Activated CD8-positive, alpha-beta memory T cell treated with anti-CD3 and anti-CD28 coated beads, Interleukin-2, amount 50 U/mL, for 24 hours (primary cell): ENCODE measurements around the gene MAD1L1.

Source experiments
- DNase-seq: peaks from one replicate; pipeline ENCODE4 v3.0.0-alpha.2; 2020; ENCODE audit errors: extremely low read depth

Gene MAD1L1

DNA sequence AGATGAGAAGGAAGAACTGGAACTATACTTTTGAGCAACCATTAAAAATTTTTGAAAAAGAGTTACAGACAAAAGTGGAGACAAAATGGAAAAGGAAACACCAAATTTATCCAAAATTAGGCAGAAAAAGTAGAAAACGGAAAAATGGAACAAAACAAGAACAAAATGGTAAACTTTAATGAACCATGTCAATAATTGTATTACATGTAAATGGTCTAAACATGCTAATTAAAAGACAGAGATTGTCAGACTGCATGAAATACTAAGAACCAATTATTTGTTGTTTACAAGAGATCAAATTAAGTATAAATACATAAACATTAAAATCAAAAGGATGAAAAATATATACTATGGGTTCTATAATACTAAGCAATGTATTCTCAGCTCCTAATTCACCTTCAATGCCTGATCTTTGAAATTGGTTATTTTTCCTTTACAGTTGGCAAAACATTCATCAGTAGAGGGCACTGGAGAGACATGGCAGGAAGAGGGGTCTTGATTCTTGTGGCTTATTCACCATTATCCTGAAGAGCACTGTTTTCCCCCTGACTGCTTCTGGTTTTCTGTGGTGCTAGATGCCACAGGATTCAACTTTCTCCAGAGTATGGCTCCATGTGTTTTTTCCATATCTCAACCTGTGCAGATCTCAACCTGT, 437.7 kb downstream of the MAD1L1 start:
- no peak for DNase-seq

DNA sequence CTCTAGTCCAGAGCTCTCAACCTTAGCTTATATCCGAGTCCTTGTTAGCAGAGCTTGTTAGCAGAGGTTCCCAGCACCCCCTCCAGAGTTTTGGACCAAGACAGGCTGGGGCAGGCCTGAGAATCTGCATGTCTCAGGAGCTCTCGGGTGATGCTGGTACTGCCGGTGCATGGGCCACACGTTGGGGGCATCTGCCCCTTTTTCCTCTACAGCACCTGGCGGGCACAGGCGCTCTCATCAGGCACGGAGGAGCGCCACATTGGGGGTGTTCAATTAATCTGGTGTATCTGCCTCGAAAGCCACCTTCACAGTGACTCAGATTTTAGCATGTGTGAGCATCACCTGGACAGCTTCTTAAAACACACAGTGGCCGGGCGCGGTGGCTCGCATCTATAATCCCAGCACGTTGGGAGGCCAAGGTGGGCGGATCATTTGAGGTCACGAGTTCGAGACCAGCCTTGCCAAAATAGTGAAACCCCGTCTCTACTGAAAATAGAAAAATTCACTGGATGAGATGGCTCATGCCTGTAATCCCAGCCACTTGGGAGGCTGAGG, 445.0 kb downstream of the MAD1L1 start:
- DNase-seq: no peak

DNA sequence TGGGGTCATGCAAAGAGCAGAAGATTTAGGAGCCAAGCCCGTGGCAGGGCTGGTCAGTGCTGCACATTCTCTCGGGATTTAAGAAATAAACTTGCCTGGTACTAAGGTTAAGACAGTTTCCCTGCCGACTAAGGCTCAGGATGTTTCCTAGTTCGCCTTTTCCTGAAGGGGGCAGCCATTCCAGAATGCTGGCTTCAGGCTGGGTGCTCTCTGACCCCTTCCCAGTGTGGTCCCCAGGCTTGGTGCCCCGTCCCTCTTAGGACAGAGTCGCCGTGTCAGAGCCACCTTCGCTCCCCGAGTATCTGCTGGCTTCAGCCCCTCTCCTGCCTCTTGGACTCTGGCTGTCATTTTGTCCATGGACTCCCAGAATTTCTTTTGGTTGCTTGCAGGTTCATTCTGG, 445.5 kb downstream of the MAD1L1 start:
- no peak for DNase-seq

DNA sequence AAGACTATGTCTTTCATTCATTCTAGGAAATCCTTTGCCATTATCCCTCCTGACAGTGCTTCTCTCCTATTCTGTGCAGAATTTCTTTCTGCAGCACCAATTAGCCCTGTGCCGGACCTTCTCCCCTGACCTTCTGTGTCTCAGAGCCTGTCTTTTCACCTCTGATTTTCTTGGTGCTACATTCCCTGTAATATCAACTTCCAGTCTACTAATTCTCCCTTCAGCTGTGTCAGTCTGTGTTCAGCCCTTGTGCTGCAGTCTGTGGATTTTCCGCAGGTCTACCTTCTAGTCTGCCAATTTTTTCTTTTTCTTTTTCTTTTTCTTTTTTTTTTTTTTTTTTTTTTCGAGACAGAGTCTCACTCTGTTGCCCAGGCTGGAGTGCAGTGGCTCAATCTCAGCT, 446.9 kb downstream of the MAD1L1 start:
- no peak for DNase-seq

DNA sequence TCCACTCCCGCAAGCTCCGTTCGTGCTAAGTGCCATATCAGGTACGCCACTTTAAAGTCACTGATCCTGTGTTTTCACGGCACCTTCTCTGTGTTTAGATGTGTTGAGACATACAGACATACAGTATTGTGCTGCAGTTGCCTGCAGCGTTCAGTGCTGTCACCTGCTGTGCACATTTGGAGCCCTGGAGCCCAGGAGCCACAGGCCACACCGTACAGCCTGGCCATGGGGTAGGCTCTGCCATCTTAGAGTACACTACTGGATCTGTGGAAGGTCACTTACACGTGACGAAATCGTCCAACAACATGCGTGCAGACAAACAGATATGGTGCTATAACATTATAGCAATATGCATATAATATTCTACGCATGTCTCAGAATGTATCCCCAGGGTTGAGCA, 451.4 kb downstream of the MAD1L1 start:
- no peak for DNase-seq

DNA sequence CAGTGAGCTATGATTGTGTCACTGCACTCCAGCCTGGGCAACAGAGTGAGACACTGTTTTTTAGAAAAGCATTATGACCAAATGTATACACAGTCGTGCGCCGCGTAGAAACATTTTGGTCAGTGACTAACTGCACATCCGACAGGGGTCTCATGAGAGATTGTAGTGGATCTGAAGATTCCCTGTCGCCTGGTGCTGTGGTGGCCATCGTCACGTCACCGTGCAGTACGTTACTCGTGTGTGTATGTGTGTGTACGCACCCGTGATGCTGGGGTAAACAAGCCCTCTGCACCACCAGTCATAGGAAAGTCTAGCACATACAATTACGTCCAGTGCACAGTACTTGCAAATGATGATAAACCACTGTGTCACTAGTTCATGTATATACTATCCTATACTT, 453.3 kb downstream of the MAD1L1 start:
- no peak for DNase-seq

DNA sequence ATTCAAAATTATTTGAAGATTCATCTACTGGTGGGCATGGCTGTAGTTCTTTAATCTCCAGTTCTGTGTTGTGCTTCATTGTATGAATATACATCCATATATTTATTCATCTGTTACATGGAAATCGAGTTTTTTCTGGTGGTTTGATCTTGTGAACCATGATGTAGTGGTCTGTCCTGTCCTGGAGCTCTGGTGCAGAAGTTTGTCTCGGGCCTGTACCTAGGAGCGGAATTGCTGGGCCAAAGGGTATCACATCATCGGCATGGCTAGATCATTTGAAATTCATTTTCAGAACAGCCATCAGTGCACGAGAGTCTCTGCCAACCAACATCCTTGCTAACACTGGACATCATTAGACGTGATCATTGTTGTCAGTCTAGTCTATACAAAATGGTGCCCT, 455.6 kb downstream of the MAD1L1 start:
- no peak for DNase-seq

DNA sequence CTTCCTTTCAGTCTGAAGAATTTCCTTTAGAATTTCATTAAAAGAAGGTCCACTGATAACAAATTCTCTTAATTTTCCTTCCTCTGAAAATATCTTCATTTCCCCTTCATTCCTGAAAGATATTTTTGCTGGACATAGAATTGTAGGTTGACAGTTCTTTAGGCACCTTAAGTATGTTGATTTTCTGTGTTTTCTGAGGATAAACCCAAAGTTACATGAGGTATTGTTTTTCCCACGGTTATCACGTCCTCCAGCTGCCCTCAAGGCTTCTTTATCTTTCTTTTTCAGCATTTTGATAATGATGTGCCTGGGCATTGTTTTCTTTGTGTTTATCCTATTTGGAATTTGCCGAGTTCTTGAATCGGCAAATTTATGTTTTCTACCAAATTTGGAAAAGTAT, 457.4 kb downstream of the MAD1L1 start:
- DNase-seq: no peak

DNA sequence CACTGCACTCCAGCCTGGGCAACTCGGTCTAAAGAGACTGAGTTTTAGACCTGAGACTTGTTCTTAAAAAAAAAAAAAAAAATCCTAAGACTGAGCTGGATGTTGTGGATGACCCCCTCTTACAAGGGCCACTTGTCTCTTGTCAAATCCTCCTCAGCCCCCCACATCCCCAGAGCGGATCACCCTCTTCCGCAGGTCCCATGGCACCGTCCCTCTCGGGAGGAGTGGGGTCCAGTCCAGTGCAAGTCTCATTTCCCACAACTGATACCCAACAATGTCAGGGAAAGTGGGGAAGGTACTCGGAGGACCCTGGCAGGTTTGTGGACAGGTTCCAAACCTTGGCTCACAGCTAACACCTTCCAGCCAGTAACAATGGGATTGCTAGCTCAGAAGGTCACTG, 462.4 kb downstream of the MAD1L1 start:
- no peak for DNase-seq

DNA sequence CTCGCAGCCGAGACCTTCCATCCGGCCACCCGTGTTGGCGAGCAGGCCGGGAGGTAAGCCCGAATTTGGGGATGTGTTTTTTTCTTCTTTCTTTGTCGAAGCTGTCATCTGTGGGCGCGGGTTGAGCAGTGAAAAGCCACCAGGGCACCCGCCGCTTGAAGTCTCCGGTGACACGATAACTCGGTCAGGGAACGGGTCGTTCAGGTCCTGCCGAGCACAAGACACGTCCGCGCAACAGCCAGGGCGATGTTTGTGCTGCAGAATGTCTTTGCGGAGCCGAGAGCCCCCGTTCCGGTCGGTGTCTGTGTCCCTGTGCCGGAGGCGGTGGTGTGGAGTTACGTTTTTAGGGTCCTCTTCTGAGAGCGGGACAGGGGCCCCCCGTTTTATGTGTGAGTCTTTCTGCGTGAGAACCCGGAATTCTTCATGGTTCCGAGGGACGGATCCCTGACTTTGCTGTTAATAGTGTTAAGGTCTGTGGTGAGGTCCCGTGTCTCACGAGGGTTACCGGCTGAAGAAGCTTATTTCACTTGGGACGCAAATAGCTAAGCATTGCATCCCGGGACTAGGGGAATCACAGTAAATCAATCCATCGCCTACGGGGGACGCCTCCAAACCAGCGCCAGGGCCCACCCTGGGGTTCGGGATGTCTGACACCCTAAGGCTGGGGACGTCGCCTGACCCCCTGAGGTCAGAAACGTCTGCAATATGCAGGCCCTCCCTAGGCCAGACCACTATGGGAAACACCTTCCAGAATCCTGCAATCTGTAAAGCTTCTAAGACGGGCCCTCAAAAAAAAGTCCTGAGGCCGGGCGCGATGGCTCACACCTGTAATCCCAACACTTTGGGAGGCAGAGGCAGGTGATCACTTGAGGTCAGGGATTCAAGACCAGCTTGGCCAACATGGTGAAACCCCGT, 463.2 kb downstream of the MAD1L1 start:
- no peak for DNase-seq

DNA sequence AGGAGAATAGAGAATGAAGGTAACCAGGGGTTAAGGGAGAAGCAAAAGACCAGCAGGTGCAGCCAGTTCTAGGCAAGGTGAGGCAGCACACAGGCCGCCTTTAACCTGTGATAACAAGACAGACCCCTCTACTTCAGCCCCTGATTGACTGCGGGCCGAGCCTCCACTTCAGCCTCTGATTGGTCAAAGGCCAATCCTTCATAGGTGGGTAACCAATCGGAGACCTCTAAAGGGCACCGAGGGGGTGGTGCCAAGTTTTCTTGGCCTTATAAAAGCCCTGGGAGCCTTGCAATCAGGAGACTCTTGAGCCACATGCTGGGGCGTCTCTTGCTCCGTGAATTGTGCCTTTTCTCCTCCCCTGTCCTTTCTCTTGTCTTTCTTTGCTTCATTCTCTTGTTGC, 463.9 kb downstream of the MAD1L1 start:
- DNase-seq: no peak

DNA sequence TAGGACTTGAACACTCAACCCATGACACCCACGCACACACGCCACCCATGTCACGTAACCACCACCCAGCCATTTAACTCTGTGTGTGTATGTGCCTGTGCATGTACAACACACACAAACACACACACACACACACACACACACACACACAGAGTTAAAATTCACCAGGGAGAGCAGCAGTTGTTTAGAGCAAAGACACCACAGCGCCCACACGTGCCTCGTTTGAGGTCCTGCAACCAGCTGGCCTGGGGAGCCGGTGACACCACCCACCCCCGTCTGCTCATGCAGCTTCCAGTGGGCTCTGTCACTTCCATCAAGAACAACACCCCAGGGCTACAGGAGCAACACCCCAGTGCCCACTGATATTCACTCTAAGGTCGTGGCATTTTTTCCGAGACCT, 465.2 kb downstream of the MAD1L1 start:
- no peak for DNase-seq
